Osteoblast (primary cell): ENCODE results near the gene NPLOC4. TPM values are rescaled to one million over a fixed set of nuclear protein-coding genes. Genes with fewer than 3 reads are reported as not detected.

ENCODE experiments used
- DNase-seq: peaks from one replicate; pipeline ENCODE4 v3.0.0; 2011; ENCODE audit warnings: low spot score, mixed read lengths; ENCODE audit not compliant: insufficient read length; ENCODE audit errors: missing footprints
- H2AFZ ChIP-seq: 2 replicates; pipeline ENCODE4 v1.6.0; 2011; ENCODE audit warnings: mild to moderate bottlenecking, low read length
- H3K27ac ChIP-seq: 2 replicates; pipeline ENCODE4 v1.5.1; 2011; ENCODE audit warnings: mild to moderate bottlenecking, low read depth, low read length, moderate library complexity
- H3K27me3 ChIP-seq: 2 replicates; pipeline ENCODE4 v1.6.0; 2012; ENCODE audit warnings: mild to moderate bottlenecking, control low read depth, inconsistent platforms, low read length, moderate library complexity; ENCODE audit not compliant: insufficient read depth
- H3K36me3 ChIP-seq: 2 replicates; pipeline ENCODE4 v1.5.1; 2011; ENCODE audit warnings: mild to moderate bottlenecking, low read length, control low read depth, moderate library complexity; ENCODE audit not compliant: insufficient read depth
- H3K4me1 ChIP-seq: 2 replicates; pipeline ENCODE4 v1.5.1; 2011; ENCODE audit warnings: mild to moderate bottlenecking, low read length, control low read depth, moderate library complexity; ENCODE audit not compliant: insufficient read depth
- H3K4me2 ChIP-seq: 2 replicates; pipeline ENCODE4 v1.6.0; 2011; ENCODE audit warnings: mild to moderate bottlenecking, low read length; ENCODE audit not compliant: insufficient read depth
- H3K4me3 ChIP-seq: fragments of 200-600 bp; sonication (generic); 3 replicates; pipeline ENCODE4 v1.5.1; 2012; ENCODE audit warnings: mild to moderate bottlenecking, low read length, inconsistent platforms; ENCODE audit not compliant: insufficient read depth
- H3K79me2 ChIP-seq: 2 replicates; pipeline ENCODE4 v1.6.0; 2012; ENCODE audit warnings: mild to moderate bottlenecking, low read length, control low read depth, inconsistent platforms; ENCODE audit not compliant: insufficient read depth
- H3K9me3 ChIP-seq: 2 replicates; pipeline ENCODE4 v1.5.1; 2011; ENCODE audit warnings: low read depth, low read length, control low read depth
- H4K20me1 ChIP-seq: 2 replicates; pipeline ENCODE4 v1.6.0; 2012; ENCODE audit warnings: mild to moderate bottlenecking, low read length, control low read depth; ENCODE audit not compliant: insufficient read depth
- CTCF ChIP-seq: IDR thresholded peaks from 2 replicates; pipeline ENCODE4 v1.5.1; 2011; ENCODE audit warnings: mild to moderate bottlenecking, low read depth, low read length, moderate library complexity; ENCODE audit errors: extremely low read depth
- total RNA-seq: library from RNA; depleted of rRNA; stranded (reverse); fragments of >200 nt; gene quantifications from 2 replicates; pipeline ENCODE4 v1.2.3, GENCODE V29; 2012

The NPLOC4 gene
- total RNA-seq, 1 donor = 118 TPM

GRCh38 chr17:81579821-81580321 lies 57.0 kb downstream of the NPLOC4 start:
- H3K9me3 ChIP-seq = no peaks in the 10 kb centered on the region
- no peaks in the 10 kb centered on the region for H4K20me1 ChIP-seq
- no peak overlapping the region for H2AFZ ChIP-seq
- DNase-seq = peak; percentile 95
- no peak for TF ChIP-seq CTCF
- peaks cover 35% of the 10 kb centered on the region for H3K36me3 ChIP-seq
- no peak overlapping the region for H3K4me3 ChIP-seq
- H3K27ac ChIP-seq = peak overlapping the region; percentile 88
- no peaks in the 10 kb centered on the region for H3K27me3 ChIP-seq
- peaks cover 58% of the 10 kb centered on the region for H3K79me2 ChIP-seq
- peaks cover 77% of the 10 kb centered on the region for H3K4me1 ChIP-seq
- H3K4me2 ChIP-seq = peak overlapping the region; percentile 62

- no peaks in the 10 kb centered on the region for H4K20me1 ChIP-seq
- no peaks in the 10 kb centered on the region for H3K9me3 ChIP-seq
- H3K79me2 ChIP-seq = peaks cover 64% of the 10 kb centered on the region
- no peak for TF ChIP-seq CTCF
- no peak overlapping the region for H3K4me3 ChIP-seq
- H3K27me3 ChIP-seq = no peaks in the 10 kb centered on the region
- DNase-seq = no peak
- H3K4me2 ChIP-seq = peak overlapping the region; percentile 62
- peak overlapping the region; percentile 88 for H3K27ac ChIP-seq
- peaks cover 73% of the 10 kb centered on the region for H3K4me1 ChIP-seq
- H3K36me3 ChIP-seq = peaks cover 35% of the 10 kb centered on the region
- no peak overlapping the region for H2AFZ ChIP-seq
Observed at GRCh38 chr17:81579298-81579697, 57.6 kb downstream of the NPLOC4 start.

- H3K9me3 ChIP-seq = no peaks in the 10 kb centered on the region
- H3K4me1 ChIP-seq = peaks cover 67% of the 10 kb centered on the region
- H3K36me3 ChIP-seq = peaks cover 36% of the 10 kb centered on the region
- no peaks in the 10 kb centered on the region for H3K27me3 ChIP-seq
- H2AFZ ChIP-seq = no peak overlapping the region
- no peak overlapping the region for H3K4me2 ChIP-seq
- peak overlapping the region; percentile 85 for H3K27ac ChIP-seq
- no peaks in the 10 kb centered on the region for H4K20me1 ChIP-seq
- no peak overlapping the region for H3K4me3 ChIP-seq
- no peak for DNase-seq
- no peak for TF ChIP-seq CTCF
- peaks cover 70% of the 10 kb centered on the region for H3K79me2 ChIP-seq
Observed at GRCh38 chr17:81578561-81579225, 58.2 kb downstream of the NPLOC4 start.

- Histone ChIP-seq H2AFZ (no peak overlapping the region), H3K4me3 (peak overlapping the region; percentile 8), H3K27ac (peak overlapping the region; percentile 85), H3K9me3 (no peaks in the 10 kb centered on the region), H3K4me1 (peaks cover 61% of the 10 kb centered on the region), H3K79me2 (peaks cover 76% of the 10 kb centered on the region), H4K20me1 (no peaks in the 10 kb centered on the region), H3K4me2 (no peak overlapping the region), H3K36me3 (peaks cover 39% of the 10 kb centered on the region), H3K27me3 (no peaks in the 10 kb centered on the region)
- no peak for TF ChIP-seq CTCF
- DNase-seq = no peak
Observed at GRCh38 chr17:81578038-81578441, 58.9 kb downstream of the NPLOC4 start.
